PC-9 (cell line): ENCODE results near the gene RUNX2.

Experiments used
- CTCF ChIP-seq: fragments of 200-600 bp; sonication (generic); conservative IDR thresholded peaks from 2 replicates; pipeline ENCODE4 v1.6.1; 2017; ENCODE audit warnings: mixed run types, antibody characterized with exemption, mild to moderate bottlenecking, moderate library complexity
- EZH2 ChIP-seq: fragments of 200-600 bp; sonication (generic); IDR thresholded peaks from 2 replicates; pipeline ENCODE4 v1.8.0; 2017; ENCODE audit warnings: antibody characterized with exemption, low read depth

- TF ChIP-seq CTCF (no peak), EZH2 (no peak)
These were observed 89.3 kb downstream of the RUNX2 start for GRCh38 chr6:45417436-45417835.
